GM12878 (cell line): ENCODE data around the gene STARD8. TPM values are rescaled to one million over a fixed set of nuclear protein-coding genes. Genes with fewer than 3 reads are reported as not detected.

Source experiments
- ATAC-seq: fragments of 200-7000 bp; cut with Tn5 transposase; 3 replicates; pipeline ENCODE4 v1.9.1; 2020; ENCODE audit warnings: mild to moderate bottlenecking, moderate library complexity
- BruUV-seq: library from RNA; stranded (reverse); fragments of 400-500 nt; replicated peaks from 2 replicates; lab custom pipeline; 2021; lab: Mats Ljungman, UMichigan
- CTCF ChIA-PET: fragments of 300-600 bp; sonication (Branson Sonifier 250); formaldehyde crosslinking; extraction: SDS; loops from one replicate; lab custom pipeline; 2021; ENCODE audit warnings: inconsistent platforms; lab: Yijun Ruan, JAX
- POLR2A ChIA-PET: fragments of 350-600 bp; formaldehyde crosslinking; extraction: SDS; loops from one replicate; lab custom pipeline; 2021; ENCODE audit warnings: inconsistent platforms; lab: Charles Lee
- RAD21 ChIA-PET: fragments of 300-600 bp; sonication (Branson Sonifier 250); formaldehyde crosslinking; loops from one replicate; lab custom pipeline; 2023; ENCODE audit warnings: antibody characterized with exemption; ENCODE audit not compliant: unreplicated experiment; lab: Charles Lee
- SMC1A ChIA-PET: fragments of 300-600 bp; sonication (Branson Sonifier 250); formaldehyde crosslinking; loops from one replicate; lab custom pipeline; 2023; ENCODE audit not compliant: unreplicated experiment, uncharacterized antibody; lab: Charles Lee
- DNase-seq: peaks from one replicate; pipeline ENCODE4 v3.0.0-alpha.2; 2011; ENCODE audit warnings: low read depth, low spot score
- FAIRE-seq: peaks from 3 replicates; lab custom pipeline; 2011; peaks lifted over from hg19 to GRCh38; lab: Jason Lieb, UNC
- H2AFZ ChIP-seq: 2 replicates; pipeline ENCODE4 v1.6.0; 2011; ENCODE audit warnings: low read depth, low read length, control low read depth; ENCODE audit not compliant: control insufficient read depth
- H3K27ac ChIP-seq: 2 replicates; pipeline ENCODE4 v1.5.1; 2011; ENCODE audit warnings: control low read depth; ENCODE audit not compliant: control insufficient read depth, insufficient read depth
- H3K27me3 ChIP-seq, 2 experiments: replicated peaks in 1 of 2; 2 replicates each; pipeline versions ENCODE4 v1.6.0 to v1.6.1; 2011; ENCODE audit warnings: low read length in 1 of 2; ENCODE audit not compliant: control insufficient read depth in 2 of 2, insufficient read depth in 2 of 2
- H3K36me3 ChIP-seq, 2 experiments: 2 replicates each; pipeline ENCODE4 v1.5.1; 2011; ENCODE audit warnings: low read length in 1 of 2; ENCODE audit not compliant: control insufficient read depth in 2 of 2, insufficient read depth in 2 of 2
- H3K4me1 ChIP-seq: 2 replicates; pipeline ENCODE4 v1.6.1; 2011; ENCODE audit warnings: mild to moderate bottlenecking, low read length, moderate library complexity, mixed read lengths; ENCODE audit not compliant: control insufficient read depth, insufficient read depth
- H3K4me2 ChIP-seq: 2 replicates; pipeline ENCODE4 v1.6.0; 2011; ENCODE audit warnings: control low read depth; ENCODE audit not compliant: control insufficient read depth, insufficient read depth
- H3K4me3 ChIP-seq: fragments of 200-600 bp; sonication (generic); 2 replicates; pipeline ENCODE4 v1.5.1; 2016
- H3K79me2 ChIP-seq: 2 replicates; pipeline ENCODE4 v1.6.0; 2011; ENCODE audit warnings: low read length; ENCODE audit not compliant: control insufficient read depth, insufficient read depth
- H3K9ac ChIP-seq: 2 replicates; pipeline ENCODE4 v1.8.0; 2011; ENCODE audit warnings: low read length, control low read depth, mixed read lengths; ENCODE audit not compliant: control insufficient read depth, insufficient read depth
- H3K9me3 ChIP-seq: replicated peaks from 3 replicates; pipeline ENCODE4 v1.5.1; 2011; ENCODE audit warnings: mild to moderate bottlenecking, low read length; ENCODE audit not compliant: control insufficient read depth, insufficient read depth
- H4K20me1 ChIP-seq: 2 replicates; pipeline ENCODE4 v1.6.0; 2011; ENCODE audit not compliant: control insufficient read depth, insufficient read depth
- GABPA ChIP-seq: IDR thresholded peaks from 2 replicates; pipeline ENCODE4 v1.6.1; 2014; ENCODE audit warnings: antibody characterized with exemption, low read depth, mild to moderate bottlenecking, inconsistent platforms
- GATAD2B ChIP-seq: fragments of 450-650 bp; conservative IDR thresholded peaks from 2 replicates; pipeline ENCODE4 v1.6.1; 2017; ENCODE audit warnings: low read depth, mild to moderate bottlenecking, moderate library complexity
- HCFC1 ChIP-seq: fragments of 150-350 bp; IDR thresholded peaks from 2 replicates; pipeline ENCODE4 v1.6.1; 2014; ENCODE audit warnings: low read length
- HDGF ChIP-seq: fragments of 450-650 bp; IDR thresholded peaks from 2 replicates; pipeline ENCODE4 v1.6.1; 2016; ENCODE audit warnings: antibody characterized with exemption
- NFIC ChIP-seq: IDR thresholded peaks from 2 replicates; pipeline ENCODE4 v1.6.1; 2012; ENCODE audit warnings: low read depth, mild to moderate bottlenecking, inconsistent platforms, low read length, moderate library complexity
- NFYA ChIP-seq: IDR thresholded peaks from 2 replicates; pipeline ENCODE4 v1.6.1; 2011; ENCODE audit warnings: low read depth, mild to moderate bottlenecking, low read length, improper control_type of control experiment, borderline replicate concordance
- SIN3A ChIP-seq: IDR thresholded peaks from 2 replicates; pipeline ENCODE4 v1.6.1; 2012; ENCODE audit warnings: low read depth, low read length, improper control_type of control experiment
- SMAD5 ChIP-seq: IDR thresholded peaks from 2 replicates; pipeline ENCODE4 v1.6.1; 2016; ENCODE audit warnings: antibody characterized with exemption, low read depth
- SPI1 ChIP-seq: IDR thresholded peaks from 2 replicates; pipeline ENCODE4 v1.6.1; 2011; ENCODE audit warnings: low read depth, mild to moderate bottlenecking, low read length, moderate library complexity, borderline replicate concordance; ENCODE audit not compliant: insufficient read depth
- ZBED1 ChIP-seq: IDR thresholded peaks from 2 replicates; pipeline ENCODE4 v1.6.1; 2016; ENCODE audit warnings: borderline replicate concordance
- ZBTB11 ChIP-seq: fragments of 450-650 bp; formaldehyde crosslinking; IDR thresholded peaks from 2 replicates; pipeline ENCODE4 v1.5.0; 2022; ENCODE audit warnings: mild to moderate bottlenecking, missing genetic modification characterization
- ZNF24 ChIP-seq: fragments of 450-650 bp; IDR thresholded peaks from 2 replicates; pipeline ENCODE4 v1.6.1; 2017; ENCODE audit warnings: antibody characterized with exemption, mild to moderate bottlenecking
- ZNF622 ChIP-seq: fragments of 450-650 bp; IDR thresholded peaks from 2 replicates; pipeline ENCODE4 v1.6.1; 2017; ENCODE audit warnings: mild to moderate bottlenecking, inconsistent platforms
- WGBS: methylation state at CpG from one replicate; pipeline ENCODE4 v1.1.6; 2016; ENCODE audit warnings: low lambda C conversion rate; ENCODE audit not compliant: insufficient replicate concordance, insufficient coverage; ENCODE audit errors: missing lambda C conversion rate; 5-methylcytosine and 5-hydroxymethylcytosine counted together
- in situ Hi-C: fragments of 300-500 bp; cut with MboI; formaldehyde crosslinking; loops from 9 replicates; pipeline ENCODE4 v1.14.3; 2018; ENCODE audit warnings: mixed read lengths
- intact Hi-C: fragments of 100-400 bp; cut with micrococcal nuclease; formaldehyde crosslinking; loops from one replicate; pipeline ENCODE4 v1.14.2; 2022; ENCODE audit not compliant: unreplicated experiment
- polyA plus RNA-seq, 11 experiments: library from polyadenylated mRNA; depleted of rRNA in 4 of 11; unstranded in 6 of 11; stranded (reverse) in 5 of 11; fragments of >200 nt; fragmentation: Nextera tagmentation in 4 of 11; fragmentation: Illumina TruSeq in 1 of 11; extraction: Ambion mirVana in 4 of 11; extraction: Trizol in 1 of 11; gene quantifications; 1 replicate in 1 of 11; 2 replicates in 10 of 11; pipeline versions ENCODE4 v1.2.1 to v1.2.3, GENCODE V29; 2011 to 2016; ENCODE audit warnings: inconsistent platforms in 2 of 11, missing spikeins in 2 of 11, low read depth in 1 of 11
- total RNA-seq, 4 experiments: library from RNA; depleted of rRNA in 3 of 4; stranded (reverse); fragments of >200 nt in 3 of 4; fragmentation: Illumina TruSeq in 1 of 4; extraction: Trizol in 1 of 4; gene quantifications; 2 replicates each; pipeline versions ENCODE4 v1.2.1 to v1.2.3, GENCODE V29; 2013 to 2021
- TF ChIP-seq, protein P1 (sequence below): IDR thresholded peaks from 2 replicates; pipeline ENCODE4 v1.6.1; 2012; ENCODE audit warnings: improper control_type of control experiment, low read depth, low read length; ENCODE audit not compliant: insufficient replicate concordance
- TF ChIP-seq, protein P2 (sequence below): fragments of 450-650 bp; IDR thresholded peaks from 2 replicates; pipeline ENCODE4 v1.6.1; 2017; ENCODE audit warnings: antibody characterized with exemption, mild to moderate bottlenecking, moderate library complexity

STARD8 gene
- total and polyA plus RNA-seq, 10 of the 15 experiments (the other 5 are each of a cell fraction or from before 2014, with no cell fraction given): 0.03 to 0.14 (median 0.07) TPM; not detected in 6

DNA sequence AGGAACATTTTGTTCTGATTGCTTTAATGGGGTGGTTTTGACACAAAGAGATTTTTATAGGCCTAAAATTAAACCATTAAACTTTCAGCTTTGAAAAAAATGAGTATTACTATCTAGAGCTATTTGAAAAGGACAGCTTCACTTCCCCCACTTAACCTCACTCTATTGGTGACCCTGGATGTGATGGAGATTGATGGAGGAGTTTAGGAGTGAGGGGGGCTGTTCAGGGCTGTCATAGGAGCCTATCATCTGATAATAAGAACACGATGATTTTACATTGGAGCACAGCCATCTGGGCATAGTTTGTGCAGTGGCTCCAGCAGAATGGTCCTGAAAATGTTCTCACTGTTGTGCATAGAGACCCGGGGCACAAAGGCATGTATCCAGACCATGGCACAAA lies 110.3 kb downstream of the STARD8 start:
- no peak for FAIRE-seq
- POLR2A ChIA-PET: no interaction called here
- TF ChIP-seq HDGF: no peak
- TF ChIP-seq GATAD2B: no peak
- TF ChIP-seq, protein P1, sequence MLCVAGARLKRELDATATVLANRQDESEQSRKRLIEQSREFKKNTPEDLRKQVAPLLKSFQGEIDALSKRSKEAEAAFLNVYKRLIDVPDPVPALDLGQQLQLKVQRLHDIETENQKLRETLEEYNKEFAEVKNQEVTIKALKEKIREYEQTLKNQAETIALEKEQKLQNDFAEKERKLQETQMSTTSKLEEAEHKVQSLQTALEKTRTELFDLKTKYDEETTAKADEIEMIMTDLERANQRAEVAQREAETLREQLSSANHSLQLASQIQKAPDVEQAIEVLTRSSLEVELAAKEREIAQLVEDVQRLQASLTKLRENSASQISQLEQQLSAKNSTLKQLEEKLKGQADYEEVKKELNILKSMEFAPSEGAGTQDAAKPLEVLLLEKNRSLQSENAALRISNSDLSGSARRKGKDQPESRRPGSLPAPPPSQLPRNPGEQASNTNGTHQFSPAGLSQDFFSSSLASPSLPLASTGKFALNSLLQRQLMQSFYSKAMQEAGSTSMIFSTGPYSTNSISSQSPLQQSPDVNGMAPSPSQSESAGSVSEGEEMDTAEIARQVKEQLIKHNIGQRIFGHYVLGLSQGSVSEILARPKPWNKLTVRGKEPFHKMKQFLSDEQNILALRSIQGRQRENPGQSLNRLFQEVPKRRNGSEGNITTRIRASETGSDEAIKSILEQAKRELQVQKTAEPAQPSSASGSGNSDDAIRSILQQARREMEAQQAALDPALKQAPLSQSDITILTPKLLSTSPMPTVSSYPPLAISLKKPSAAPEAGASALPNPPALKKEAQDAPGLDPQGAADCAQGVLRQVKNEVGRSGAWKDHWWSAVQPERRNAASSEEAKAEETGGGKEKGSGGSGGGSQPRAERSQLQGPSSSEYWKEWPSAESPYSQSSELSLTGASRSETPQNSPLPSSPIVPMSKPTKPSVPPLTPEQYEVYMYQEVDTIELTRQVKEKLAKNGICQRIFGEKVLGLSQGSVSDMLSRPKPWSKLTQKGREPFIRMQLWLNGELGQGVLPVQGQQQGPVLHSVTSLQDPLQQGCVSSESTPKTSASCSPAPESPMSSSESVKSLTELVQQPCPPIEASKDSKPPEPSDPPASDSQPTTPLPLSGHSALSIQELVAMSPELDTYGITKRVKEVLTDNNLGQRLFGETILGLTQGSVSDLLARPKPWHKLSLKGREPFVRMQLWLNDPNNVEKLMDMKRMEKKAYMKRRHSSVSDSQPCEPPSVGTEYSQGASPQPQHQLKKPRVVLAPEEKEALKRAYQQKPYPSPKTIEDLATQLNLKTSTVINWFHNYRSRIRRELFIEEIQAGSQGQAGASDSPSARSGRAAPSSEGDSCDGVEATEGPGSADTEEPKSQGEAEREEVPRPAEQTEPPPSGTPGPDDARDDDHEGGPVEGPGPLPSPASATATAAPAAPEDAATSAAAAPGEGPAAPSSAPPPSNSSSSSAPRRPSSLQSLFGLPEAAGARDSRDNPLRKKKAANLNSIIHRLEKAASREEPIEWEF: no peak
- TF ChIP-seq NFYA: no peak
- no peak for TF ChIP-seq SMAD5
- TF ChIP-seq NFIC: no peak
- no peak for TF ChIP-seq ZNF622
- TF ChIP-seq, protein P2, sequence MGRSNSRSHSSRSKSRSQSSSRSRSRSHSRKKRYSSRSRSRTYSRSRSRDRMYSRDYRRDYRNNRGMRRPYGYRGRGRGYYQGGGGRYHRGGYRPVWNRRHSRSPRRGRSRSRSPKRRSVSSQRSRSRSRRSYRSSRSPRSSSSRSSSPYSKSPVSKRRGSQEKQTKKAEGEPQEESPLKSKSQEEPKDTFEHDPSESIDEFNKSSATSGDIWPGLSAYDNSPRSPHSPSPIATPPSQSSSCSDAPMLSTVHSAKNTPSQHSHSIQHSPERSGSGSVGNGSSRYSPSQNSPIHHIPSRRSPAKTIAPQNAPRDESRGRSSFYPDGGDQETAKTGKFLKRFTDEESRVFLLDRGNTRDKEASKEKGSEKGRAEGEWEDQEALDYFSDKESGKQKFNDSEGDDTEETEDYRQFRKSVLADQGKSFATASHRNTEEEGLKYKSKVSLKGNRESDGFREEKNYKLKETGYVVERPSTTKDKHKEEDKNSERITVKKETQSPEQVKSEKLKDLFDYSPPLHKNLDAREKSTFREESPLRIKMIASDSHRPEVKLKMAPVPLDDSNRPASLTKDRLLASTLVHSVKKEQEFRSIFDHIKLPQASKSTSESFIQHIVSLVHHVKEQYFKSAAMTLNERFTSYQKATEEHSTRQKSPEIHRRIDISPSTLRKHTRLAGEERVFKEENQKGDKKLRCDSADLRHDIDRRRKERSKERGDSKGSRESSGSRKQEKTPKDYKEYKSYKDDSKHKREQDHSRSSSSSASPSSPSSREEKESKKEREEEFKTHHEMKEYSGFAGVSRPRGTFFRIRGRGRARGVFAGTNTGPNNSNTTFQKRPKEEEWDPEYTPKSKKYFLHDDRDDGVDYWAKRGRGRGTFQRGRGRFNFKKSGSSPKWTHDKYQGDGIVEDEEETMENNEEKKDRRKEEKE: no peak
- TF ChIP-seq SIN3A: no peak
- TF ChIP-seq GABPA: no peak
- TF ChIP-seq ZBED1: no peak
- TF ChIP-seq HCFC1: no peak
- no peak for TF ChIP-seq SPI1
- no peak for TF ChIP-seq ZBTB11
- TF ChIP-seq ZNF24: no peak

More for the DNA sequence above, 110.3 kb downstream of the STARD8 start:
- Histone ChIP-seq H3K4me3 (no peak overlapping the region), H3K27ac (no peak overlapping the region), H3K4me2 (no peak overlapping the region), H3K9me3 (no peaks in the 10 kb centered on the region), H3K27me3 (no peaks in the 10 kb centered on the region; a peak in 1 of 4 replicates), H3K79me2 (no peaks in the 10 kb centered on the region), H3K9ac (no peak overlapping the region), H3K4me1 (no peaks in the 10 kb centered on the region), H3K36me3 (no peaks in the 10 kb centered on the region), H2AFZ (no peak overlapping the region), H4K20me1 (no peaks in the 10 kb centered on the region)
- RAD21 ChIA-PET: no interaction called here
- WGBS: 9% methylated on average over 2 of the region's 2 CpGs
- CTCF ChIA-PET: no interaction called here
- ATAC-seq (no peak), DNase-seq (no peak)
- no TSS peak for BruUV-seq
- intact Hi-C loops: no loop called here
- in situ Hi-C loops: no loop called here
- SMC1A ChIA-PET: no interaction called here
